Activated T-cell treated with anti-CD3 and anti-CD28 coated beads for 4 hours (primary cell): ENCODE results near the gene MAML3.

Experiments
- DNase-seq: peaks from one replicate; pipeline ENCODE4 v3.0.0-alpha.2; 2020

Gene MAML3

GRCh38 chr4:139986689-139987501, 167.1 kb downstream of the MAML3 start:
- DNase-seq, result no peak

- no peak for DNase-seq
Observed at GRCh38 chr4:139986106-139986505, 167.9 kb downstream of the MAML3 start.

DNA sequence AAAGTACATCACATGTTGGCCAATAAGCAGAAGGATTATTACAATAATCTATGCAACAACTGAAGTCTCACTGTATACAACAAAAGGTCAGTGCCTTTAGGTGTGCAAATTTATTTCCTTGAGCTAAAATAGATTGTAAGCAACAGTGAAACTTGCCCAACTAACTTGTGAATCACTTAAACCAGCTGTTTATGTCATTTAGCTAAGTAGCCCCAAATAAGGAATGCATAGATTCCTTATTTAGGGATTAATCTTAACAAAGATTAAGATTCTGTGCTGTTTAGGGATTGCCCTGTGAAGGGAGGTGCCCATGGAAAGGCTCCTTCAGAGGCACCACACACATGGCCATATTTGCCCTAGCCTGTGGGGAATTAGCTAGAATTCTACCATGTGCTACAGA, 168.6 kb downstream of the MAML3 start:
- DNase-seq, result no peak

DNA sequence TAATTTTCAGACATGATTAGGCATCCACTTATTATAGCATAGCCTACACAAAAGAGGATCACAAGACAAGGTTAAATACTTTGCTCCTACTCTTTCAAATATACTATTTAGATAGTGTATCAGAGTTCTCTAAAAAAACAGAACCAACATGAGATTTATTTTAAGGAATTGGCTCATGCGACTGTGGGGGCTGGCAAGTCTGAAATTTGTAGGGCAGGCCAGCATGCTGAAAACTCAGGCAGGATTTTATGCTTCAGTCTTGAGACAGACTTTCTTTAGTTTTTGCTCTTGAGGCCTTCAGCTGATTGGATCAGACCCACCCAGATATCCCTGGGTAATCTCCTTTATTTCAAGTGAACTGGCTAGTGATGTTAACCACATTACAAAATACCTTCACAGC, 169.5 kb downstream of the MAML3 start:
- DNase-seq, result no peak

GRCh38 chr4:139978692-139979091, 175.3 kb downstream of the MAML3 start:
- DNase-seq, result no peak

DNA sequence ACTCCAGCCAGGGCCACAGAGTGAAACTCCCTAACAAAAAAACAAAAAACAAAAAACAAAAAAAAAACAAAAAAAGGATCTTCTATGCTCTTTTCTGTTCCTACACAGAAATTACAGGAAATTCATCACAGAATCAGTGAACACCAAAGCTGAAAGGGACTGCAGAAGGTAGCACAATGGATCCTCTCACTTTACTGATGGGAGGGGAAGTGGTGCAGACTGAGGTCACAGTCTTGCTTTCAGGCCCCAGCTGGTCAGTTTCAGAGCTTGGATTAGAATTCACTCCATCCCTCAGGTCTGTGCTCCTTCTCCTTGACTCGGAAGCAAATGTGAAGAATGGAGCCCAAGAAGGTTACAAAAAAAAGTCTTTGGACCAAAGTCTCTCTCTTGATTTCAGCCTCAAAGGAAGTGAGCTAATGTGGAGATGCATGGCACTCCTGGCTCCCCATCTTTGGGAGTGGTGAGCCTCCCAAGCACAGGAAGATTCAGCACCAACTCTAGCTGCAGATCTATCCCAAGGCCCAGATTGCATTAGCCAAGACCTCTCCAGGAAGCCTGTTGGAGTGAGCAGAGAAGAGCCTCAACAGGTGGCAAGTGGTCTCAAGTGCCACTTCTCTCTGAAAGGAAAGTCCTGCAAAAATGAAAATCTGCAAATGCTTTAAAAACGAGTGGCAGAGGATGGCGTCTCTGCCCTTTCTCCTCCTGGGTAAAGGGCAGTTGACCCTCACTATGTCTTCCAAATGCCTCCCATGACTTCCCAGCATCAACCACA, 176.0 kb downstream of the MAML3 start:
- DNase-seq, result no peak

DNA sequence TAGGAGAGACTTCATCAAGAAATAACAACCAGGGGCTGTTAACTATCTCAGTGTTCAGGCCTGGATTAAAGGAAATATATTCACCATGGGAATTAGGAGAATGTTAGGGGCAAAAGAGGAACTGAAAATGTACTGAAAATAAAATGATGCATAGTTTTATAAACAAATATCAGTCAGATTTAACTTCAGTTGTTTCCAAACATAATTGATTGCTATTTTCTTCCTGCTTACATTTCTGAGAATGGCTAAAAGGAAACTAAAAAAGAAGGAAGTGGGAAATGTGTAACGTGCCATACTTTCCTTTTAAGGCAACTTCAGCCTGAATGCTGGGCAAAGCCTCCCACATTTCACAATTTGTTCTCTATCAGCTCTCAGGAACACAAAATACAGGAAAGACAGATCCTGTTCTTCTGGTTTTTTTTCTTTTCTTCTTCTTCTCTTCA, 178.1 kb downstream of the MAML3 start:
- DNase-seq, result no peak

DNA sequence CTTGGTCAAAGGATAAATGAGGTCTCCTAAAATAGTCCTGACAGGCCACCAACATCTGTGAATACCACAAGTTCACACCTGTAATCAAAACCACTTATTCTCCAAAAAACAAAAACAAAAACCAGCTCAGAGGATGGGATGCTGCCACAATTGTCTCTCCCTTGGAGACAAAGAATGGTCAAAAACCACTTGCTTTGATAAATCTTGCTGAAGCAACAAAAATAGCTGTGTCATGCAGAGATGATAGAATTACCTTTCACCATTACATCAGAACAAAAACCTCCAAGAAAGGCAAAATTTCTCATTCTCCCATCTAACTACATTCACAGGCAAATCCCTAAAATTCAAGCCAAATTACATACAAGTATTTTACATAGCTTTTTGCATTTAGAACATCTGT, 180.4 kb downstream of the MAML3 start:
- DNase-seq, result no peak

DNA sequence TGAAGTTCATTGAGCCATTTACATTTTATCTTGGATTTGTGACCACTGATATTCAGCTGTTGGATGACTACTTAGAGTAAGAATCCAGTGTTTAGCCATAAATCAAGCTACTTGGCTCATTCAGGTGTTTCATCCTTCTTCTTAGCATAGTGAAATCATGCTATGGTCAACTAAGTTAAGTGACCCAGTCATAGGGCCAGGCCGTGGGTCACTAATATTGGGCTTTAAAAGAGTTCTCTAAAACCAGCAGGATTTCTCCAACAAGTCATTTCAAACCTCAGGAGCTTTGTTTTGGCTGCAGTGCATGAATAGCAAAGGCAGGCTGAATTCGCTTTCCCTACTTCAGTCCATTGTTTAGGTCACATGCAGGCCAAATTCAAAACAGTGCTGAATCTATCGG, 181.0 kb downstream of the MAML3 start:
- DNase-seq, result no peak

DNA sequence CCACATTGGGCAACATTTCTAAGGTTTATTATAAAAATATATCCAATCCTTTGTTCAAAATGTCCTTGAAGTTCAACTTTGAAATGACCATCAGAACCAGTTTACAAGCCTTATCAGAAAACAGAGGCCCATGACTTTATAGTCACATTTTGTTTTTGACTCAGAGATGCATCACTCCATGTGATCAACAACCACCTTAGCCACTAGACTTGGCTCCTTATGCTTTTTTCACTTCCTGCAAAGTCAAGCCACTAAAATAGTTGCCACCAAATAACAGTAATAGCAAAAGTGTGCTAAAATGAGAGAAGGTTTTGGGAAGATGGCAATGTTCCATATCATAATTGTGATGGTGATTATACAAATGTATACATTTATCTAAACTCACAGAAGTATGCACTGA, 181.7 kb downstream of the MAML3 start:
- DNase-seq, result no peak

GRCh38 chr4:139971111-139971510, 182.9 kb downstream of the MAML3 start:
- DNase-seq, result no peak

DNA sequence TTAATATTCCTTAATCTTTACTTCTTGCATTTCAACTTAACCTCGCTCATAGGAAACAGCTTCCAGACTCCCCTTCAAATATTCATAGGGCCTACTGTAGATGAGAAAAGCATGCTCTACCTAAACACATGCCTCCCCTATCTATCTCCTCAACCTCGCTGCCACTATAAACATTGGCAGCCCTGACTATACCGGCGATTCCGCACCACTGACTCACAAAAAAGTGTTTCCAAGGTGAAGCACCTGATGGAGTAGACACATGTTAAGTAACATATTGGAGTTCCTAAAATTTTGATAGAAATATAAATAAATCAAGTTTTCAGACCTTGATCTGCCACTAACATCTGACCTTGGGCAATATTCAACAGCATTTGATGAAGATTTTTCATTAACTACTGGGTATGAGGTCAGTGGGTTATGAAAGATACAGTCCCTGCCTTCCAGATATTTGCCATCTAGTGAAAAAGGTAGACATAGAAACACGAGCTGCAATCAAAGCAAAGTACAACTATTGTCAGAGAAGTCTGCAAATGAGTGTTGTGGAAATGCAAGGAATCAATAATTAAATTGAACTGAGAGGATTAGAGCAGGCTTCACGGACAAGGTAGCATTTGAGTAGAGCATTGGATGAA, 184.2 kb downstream of the MAML3 start:
- DNase-seq, result no peak

DNA sequence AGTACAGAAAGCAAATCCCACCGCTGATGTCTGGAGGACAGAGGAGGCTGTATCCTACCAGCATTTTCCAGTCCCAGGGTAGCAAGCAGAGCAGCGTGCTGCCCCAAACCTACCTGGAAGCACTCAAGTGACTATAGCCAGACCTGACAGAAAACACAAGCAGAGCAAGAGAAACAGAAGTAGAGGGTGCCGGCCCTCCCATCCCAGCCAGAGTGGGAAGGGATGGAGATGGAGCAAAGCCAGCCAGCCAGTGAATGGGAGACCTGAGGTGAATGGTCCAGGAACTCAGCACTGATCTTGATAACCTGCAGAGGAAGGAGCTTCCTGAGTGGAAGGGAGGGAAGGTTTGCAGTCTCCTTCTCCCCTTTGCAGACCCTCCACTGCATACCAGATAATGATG, 185.2 kb downstream of the MAML3 start:
- no peak for DNase-seq

GRCh38 chr4:139966383-139966782, 187.6 kb downstream of the MAML3 start:
- DNase-seq, result no peak

DNA sequence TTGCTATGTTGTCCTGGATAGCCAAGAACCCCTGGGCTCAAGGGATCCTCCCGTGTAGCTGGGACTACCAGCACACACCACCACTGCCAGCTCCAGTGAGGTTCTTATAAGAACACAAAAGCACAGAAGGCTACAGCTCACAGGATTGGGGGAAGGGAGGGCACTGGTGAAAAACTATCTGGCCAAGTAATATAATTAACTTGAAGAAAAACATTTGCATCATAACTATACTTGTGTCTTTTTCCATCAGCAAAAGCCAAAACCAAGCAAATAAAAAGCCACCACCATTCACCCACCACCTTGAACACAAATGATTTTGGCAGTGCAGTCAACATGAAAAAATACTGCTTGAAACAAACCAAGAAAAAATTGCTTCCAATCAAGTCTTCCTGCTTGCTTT, 188.2 kb downstream of the MAML3 start:
- DNase-seq, result no peak

- no peak for DNase-seq
Observed at GRCh38 chr4:139963708-139964107, 190.3 kb downstream of the MAML3 start.

DNA sequence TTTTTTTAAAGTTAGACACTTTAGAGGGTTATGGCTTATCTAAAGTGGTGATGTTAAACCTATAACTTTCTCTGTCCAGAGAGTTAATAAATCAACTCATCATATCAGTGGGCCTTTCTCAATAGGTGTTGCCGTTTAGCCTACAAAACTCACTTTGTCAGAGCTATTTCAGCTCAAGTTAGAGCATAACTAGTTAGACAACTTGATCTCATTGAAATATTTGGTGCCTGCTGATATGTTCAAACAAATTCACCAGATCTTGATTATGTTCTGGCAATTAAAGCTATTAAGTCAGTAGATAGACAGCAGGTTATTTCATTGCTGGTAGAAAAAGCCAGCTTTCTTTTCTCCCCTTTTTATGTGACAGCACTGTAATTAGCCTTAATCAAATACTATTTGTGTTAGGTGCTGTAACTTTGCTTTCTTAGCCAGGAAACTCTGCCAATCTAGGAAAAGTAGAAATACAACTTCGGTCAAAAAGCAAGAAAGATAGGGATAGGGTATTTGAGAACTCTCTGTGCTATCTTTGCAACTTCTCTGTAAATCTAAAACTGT, 191.8 kb downstream of the MAML3 start:
- DNase-seq, result no peak

DNA sequence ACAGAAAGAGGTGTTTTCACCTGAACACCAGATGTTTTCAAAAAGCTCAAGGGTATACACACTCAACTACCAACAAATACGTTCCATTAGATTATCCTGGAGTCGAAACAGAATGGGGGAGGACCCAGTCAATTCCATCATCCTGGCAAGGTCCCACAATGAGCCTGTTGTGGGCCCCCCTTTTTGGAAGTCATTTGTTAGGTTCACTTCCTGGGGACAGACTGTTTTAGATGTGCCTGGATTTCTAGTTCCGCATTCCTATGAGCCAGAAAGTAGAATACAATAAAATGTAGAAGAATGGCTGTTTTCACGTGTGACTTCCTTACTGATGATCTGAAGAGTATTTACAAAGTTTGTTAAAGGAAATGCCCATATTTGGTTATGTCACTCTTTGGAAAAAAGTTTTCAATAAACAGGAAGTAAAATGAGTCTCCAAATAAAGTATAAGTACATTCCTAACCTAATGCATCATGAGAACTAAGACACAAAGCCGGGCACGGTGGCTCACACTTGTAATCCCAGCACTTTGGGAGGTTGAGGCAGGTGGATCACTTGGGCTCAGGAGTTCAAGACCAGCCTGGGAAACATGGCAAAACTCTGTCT, 192.5 kb downstream of the MAML3 start:
- DNase-seq, result no peak

DNA sequence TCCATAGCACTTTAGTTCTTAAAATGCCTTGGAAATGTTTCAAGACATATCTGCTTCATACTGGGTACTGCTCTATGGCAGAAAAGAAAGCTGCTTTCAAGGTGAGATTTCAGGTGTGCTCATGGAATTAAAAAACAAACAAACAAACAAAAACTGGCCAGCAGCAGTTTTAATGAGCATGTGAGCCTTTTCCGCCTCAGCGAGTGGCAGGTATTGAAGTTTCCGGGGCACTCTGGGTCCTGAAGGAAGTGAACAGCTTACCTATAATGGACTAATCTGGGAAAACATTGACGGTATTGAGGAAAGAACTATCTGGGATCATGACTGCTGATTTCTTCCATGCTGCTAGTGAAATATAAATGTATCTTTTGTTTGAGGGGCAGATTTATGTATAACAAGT, 194.6 kb downstream of the MAML3 start:
- no peak for DNase-seq

GRCh38 chr4:139958739-139959098, 195.3 kb downstream of the MAML3 start:
- no peak for DNase-seq

GRCh38 chr4:139957986-139958738, 195.8 kb downstream of the MAML3 start:
- no peak for DNase-seq

DNA sequence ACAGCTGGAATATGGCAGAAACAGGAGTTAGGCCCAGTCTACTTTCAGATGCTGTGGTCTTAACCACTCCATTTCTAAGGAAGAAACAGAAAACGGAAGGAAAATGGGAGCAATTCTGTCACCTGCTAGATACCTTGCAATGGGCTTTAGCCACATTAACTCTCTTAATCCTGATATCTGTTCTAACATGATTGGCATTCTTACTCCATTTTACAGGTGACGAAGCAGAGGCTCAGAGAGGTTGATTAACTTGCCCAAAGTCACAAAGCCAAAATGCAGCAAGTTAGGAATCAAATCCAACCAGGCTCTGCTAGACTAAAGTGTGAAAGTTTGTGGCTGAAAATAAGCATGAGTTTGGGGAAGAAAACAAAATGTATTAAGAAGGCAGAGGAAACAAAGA, 196.9 kb downstream of the MAML3 start:
- DNase-seq, result no peak
